ENCODE measurements around the gene RPL35. TPM values are rescaled to one million over a fixed set of nuclear protein-coding genes. Genes with fewer than 3 reads are reported as not detected.
A peak's percentile ranks its signal among the peaks of the same experiment; 100 is the strongest.

The RPL35 gene
- total RNA-seq, 6 experiments from 2014 or later: 372 to 1,299 (median 414) TPM

GRCh38 chr9:124875501-124875900 lies 13.7 kb upstream of the RPL35 start:
- TF ChIP-seq CTCF (IDR thresholded peaks at IDR 0.05) (no peak), POLR2A (IDR thresholded peaks at IDR 0.05) (no peak)
- Histone ChIP-seq H3K27me3 (no peaks in the 10 kb centered on the region), H3K4me3 (no peak overlapping the region), H3K27ac (no peak overlapping the region), H3K4me1 (peaks cover 0 to 20% (median 6%) of the 10 kb centered on the region in 4 donors), H3K9me3 (no peaks in the 10 kb centered on the region), H3K36me3 (peaks cover 0 to 64% (median 32%) of the 10 kb centered on the region in 4 donors)
- no CpG with 5 or more reads among the region's 6 CpGs for WGBS (ENCODE audit: insufficient coverage, low coverage, low lambda C conversion rate, missing lambda C conversion rate)
- ATAC-seq: peak in 3 of 4 donors; percentile 6 to 77 (median 28)
- intact Hi-C loops (cut with DNase I): no loop called here
- DNase-seq: no peak

GRCh38 chr9:124873664-124874063 lies 11.9 kb upstream of the RPL35 start:
- Histone ChIP-seq H3K27me3 (no peaks in the 10 kb centered on the region), H3K27ac (no peak overlapping the region), H3K36me3 (peaks cover 0 to 47% (median 22%) of the 10 kb centered on the region in 4 donors), H3K4me3 (no peak overlapping the region), H3K9me3 (no peaks in the 10 kb centered on the region), H3K4me1 (peaks cover 0 to 26% (median 7%) of the 10 kb centered on the region in 4 donors)
- DNase-seq (no peak), ATAC-seq (no peak)
- intact Hi-C loops (cut with DNase I): no loop called here
- no peak for TF ChIP-seq CTCF (IDR thresholded peaks at IDR 0.05)
- no peak for TF ChIP-seq POLR2A (IDR thresholded peaks at IDR 0.05)
- WGBS (ENCODE audit: insufficient coverage, low coverage, low lambda C conversion rate, missing lambda C conversion rate): no CpG with 5 or more reads among the region's 14 CpGs

- Histone ChIP-seq H3K4me3 (no peak overlapping the region), H3K36me3 (peaks cover 0 to 25% (median 12%) of the 10 kb centered on the region in 4 donors), H3K9me3 (no peaks in the 10 kb centered on the region), H3K27ac (peak overlapping the region in 1 of 3 donors; percentile 92), H3K4me1 (peaks cover 0 to 33% (median 7%) of the 10 kb centered on the region in 4 donors), H3K27me3 (no peaks in the 10 kb centered on the region)
- intact Hi-C loops (cut with DNase I): no loop called here
- WGBS (ENCODE audit: insufficient coverage, low coverage, low lambda C conversion rate, missing lambda C conversion rate): 81% methylated on average over 6 of the region's 11 CpGs
- ATAC-seq: no peak
- TF ChIP-seq CTCF (IDR thresholded peaks at IDR 0.05) (no peak), POLR2A (IDR thresholded peaks at IDR 0.05) (no peak)
- DNase-seq: no peak
These were observed 9.4 kb upstream of the RPL35 start for GRCh38 chr9:124871156-124871561.

GRCh38 chr9:124870723-124871122 lies 9.0 kb upstream of the RPL35 start:
- Histone ChIP-seq H3K4me1 (peaks cover 0 to 33% (median 7%) of the 10 kb centered on the region in 4 donors), H3K27me3 (no peaks in the 10 kb centered on the region), H3K27ac (peak overlapping the region; percentile 67 to 92 (median 79)), H3K4me3 (peak overlapping the region; percentile 76 to 98 (median 85)), H3K36me3 (peaks cover 0 to 21% (median 10%) of the 10 kb centered on the region in 4 donors), H3K9me3 (no peaks in the 10 kb centered on the region)
- ATAC-seq: no peak
- DNase-seq: no peak
- intact Hi-C loops (cut with DNase I): no loop called here
- TF ChIP-seq POLR2A (IDR thresholded peaks at IDR 0.05) (no peak), CTCF (IDR thresholded peaks at IDR 0.05) (no peak)
- 66% methylated on average over 3 of the region's 6 CpGs for WGBS (ENCODE audit: insufficient coverage, low coverage, low lambda C conversion rate, missing lambda C conversion rate)
